ENCODE results near the gene CABP5. TPM values are rescaled to one million over a fixed set of nuclear protein-coding genes. Genes with fewer than 3 reads are reported as not detected.
"Not testable (repeated sequence)": the region's sequence is repeated elsewhere in the genome, so short reads cannot be mapped to it uniquely, and the experiment has no call there.

The CABP5 gene
- total RNA-seq, 1 donor from 2014 or later, result not detected

DNA sequence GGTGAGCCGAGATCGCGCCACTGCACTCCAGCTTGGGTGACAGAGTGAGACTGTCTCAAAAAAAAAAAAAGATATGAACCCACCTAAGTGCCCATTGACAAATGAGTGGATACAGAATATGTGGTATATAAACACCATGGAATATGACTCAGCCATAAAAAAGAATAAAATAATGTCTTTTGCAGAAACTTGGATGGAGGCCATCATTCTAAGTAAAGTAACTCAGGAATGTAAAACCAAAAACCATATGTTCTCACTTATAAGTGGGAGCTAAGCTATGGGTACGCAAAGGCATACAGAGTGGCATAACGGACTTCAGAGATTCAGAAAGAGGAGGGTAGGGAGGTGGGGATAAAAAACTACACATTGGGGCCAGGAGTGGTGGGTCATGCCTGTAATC, 37.2 kb upstream of the CABP5 start:
- TF ChIP-seq, protein P1, sequence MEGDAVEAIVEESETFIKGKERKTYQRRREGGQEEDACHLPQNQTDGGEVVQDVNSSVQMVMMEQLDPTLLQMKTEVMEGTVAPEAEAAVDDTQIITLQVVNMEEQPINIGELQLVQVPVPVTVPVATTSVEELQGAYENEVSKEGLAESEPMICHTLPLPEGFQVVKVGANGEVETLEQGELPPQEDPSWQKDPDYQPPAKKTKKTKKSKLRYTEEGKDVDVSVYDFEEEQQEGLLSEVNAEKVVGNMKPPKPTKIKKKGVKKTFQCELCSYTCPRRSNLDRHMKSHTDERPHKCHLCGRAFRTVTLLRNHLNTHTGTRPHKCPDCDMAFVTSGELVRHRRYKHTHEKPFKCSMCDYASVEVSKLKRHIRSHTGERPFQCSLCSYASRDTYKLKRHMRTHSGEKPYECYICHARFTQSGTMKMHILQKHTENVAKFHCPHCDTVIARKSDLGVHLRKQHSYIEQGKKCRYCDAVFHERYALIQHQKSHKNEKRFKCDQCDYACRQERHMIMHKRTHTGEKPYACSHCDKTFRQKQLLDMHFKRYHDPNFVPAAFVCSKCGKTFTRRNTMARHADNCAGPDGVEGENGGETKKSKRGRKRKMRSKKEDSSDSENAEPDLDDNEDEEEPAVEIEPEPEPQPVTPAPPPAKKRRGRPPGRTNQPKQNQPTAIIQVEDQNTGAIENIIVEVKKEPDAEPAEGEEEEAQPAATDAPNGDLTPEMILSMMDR (IDR thresholded peaks at IDR 0.05; ENCODE audit: borderline replicate concordance), result no peak
- Histone ChIP-seq H3K9me3 (replicated peaks) (no peaks in the 10 kb centered on the region), H3K36me3 (peaks cover 18% of the 10 kb centered on the region), H3K27ac (replicated peaks) (no peak overlapping the region), H3K27me3 (ENCODE audit: low read depth) (no peaks in the 10 kb centered on the region), H3K4me3 (no peak overlapping the region), H3K4me1 (no peaks in the 10 kb centered on the region)
- intact Hi-C loops (cut with micrococcal nuclease), result no loop called here
- DNase-seq, result no peak

DNA sequence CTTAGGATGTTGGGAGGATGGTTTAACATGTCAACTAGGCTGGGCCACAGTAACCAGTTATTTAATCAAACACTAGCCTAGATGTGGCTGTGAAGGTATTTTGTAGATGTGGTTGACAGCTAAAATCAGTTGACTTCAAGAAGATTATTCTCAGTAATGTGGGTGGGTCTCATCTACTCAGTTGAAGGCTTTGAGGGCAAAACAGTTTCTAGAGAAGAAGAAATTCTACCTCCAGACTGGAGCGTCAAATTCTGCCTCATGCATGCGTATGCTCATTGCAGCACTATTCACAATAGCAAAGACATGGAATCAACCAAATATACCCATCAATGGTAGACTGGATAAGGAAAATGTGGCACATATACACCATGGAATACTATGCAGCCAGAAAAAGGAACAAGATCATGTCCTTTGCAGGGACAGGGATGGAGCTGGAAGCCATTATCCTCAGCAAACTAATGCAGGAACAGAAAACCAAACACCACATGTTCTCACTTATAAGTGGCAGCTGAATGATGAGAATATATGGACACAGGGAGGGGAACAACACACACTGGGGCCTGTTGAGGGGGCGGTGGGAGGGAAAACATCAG, 26.4 kb upstream of the CABP5 start:
- H3K9me3 ChIP-seq (replicated peaks); DNase-seq; H3K4me3 ChIP-seq; H3K27me3 ChIP-seq (ENCODE audit: low read depth); H3K4me1 ChIP-seq; intact Hi-C loops (cut with micrococcal nuclease); H3K27ac ChIP-seq (replicated peaks): not testable (repeated sequence)
- peaks cover 68% of the 10 kb centered on the region for H3K36me3 ChIP-seq

DNA sequence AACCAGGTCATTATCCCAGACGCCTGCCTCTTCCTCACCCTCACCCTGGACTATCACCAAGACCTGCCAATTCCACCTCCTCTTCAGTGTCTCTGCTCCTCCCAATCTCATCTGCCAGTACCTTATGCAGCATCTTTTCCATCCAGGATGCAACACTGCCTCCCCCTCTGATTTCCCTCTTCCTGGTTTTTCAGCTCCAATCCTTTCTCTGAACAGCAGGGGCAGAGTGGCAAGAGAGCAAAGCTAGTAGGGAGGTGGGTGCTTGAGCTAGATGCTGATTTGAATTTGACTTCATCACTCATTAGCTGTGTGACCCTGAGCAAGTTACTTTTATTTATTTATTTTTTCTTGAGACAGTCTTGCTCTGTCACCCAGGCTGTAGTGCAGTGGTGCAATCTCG, 25.6 kb upstream of the CABP5 start:
- DNase-seq, result no peak
- H3K9me3 ChIP-seq (replicated peaks), result no peaks in the 10 kb centered on the region
- TF ChIP-seq, protein P1 (IDR thresholded peaks at IDR 0.05; ENCODE audit: borderline replicate concordance), result no peak
- H3K4me3 ChIP-seq, result no peak overlapping the region
- H3K27ac ChIP-seq (replicated peaks), result no peak overlapping the region
- intact Hi-C loops (cut with micrococcal nuclease), result no loop called here
- no peaks in the 10 kb centered on the region for H3K27me3 ChIP-seq (ENCODE audit: low read depth)
- H3K36me3 ChIP-seq, result peaks cover 68% of the 10 kb centered on the region
- H3K4me1 ChIP-seq, result no peaks in the 10 kb centered on the region

DNA sequence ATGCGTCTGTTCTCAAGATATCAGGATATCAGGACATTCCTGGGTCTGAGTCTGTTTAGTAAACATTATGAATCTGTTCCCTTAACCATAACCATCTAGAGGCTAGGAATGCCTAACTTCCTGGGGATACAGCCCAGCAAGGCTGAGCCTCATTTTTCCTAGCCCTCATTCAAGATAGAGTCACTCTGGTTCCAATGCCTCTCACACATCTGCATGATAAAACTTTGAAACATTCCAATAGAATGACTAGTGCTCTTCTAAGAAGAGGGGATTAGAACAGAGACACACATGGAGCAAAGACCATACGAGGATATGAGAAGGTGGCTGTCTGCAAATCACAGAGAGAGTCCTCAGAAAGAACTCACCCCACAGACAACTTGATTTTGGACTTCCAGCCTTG, 20.6 kb upstream of the CABP5 start:
- DNase-seq, result no peak
- TF ChIP-seq, protein P1 (IDR thresholded peaks at IDR 0.05; ENCODE audit: borderline replicate concordance), result no peak
- Histone ChIP-seq H3K27ac (replicated peaks) (no peak overlapping the region), H3K27me3 (ENCODE audit: low read depth) (no peaks in the 10 kb centered on the region), H3K36me3 (peaks cover 61% of the 10 kb centered on the region), H3K9me3 (replicated peaks) (no peaks in the 10 kb centered on the region), H3K4me1 (no peaks in the 10 kb centered on the region), H3K4me3 (no peak overlapping the region)
- intact Hi-C loops (cut with micrococcal nuclease), result no loop called here

DNA sequence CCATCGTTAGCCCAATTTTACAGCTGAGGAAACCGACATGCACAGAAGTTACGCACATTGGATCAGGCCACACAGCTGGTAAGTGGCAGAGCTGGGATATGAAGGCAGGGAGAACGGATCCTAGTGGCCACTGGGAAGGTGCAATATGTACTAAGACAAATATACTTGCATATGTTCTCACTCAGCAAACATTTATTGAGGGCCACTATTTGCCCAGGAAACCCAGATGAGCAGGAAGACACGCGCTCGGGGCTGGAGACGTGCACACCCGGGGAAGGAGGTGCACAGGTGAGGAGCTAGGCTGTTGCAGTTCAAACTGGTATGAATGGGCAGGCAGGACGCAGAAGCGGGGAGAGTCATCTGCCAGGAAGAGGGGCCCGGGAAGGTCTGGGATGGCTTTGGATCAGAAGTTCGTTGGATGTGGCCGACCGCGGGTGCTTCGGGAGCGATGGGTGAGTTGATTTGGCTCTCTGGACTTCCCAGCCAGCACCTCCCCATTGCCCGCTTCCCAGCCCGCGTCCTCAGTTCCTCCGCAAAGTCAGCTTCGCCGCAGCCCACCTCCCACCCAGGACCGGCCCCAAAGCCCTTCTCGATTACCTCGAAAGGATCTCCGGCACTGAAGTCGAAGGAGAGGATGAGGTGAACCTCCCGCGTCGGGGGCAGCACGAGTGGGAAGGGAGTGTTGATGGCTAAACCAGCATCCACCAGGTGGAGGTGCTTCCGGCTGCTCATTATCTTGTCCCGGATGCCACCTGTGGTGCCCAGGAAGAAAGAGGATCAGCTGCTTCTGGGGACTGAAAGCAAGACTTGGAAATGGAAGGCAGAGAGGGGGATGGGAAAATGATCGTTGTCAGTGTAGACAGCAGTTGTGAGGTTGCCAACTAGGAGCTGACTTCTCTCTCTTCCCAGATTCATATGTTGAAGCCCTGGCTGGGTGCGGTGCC, 17.8 kb upstream of the CABP5 start:
- no peak for DNase-seq
- H3K36me3 ChIP-seq, result peaks cover 47% of the 10 kb centered on the region
- H3K9me3 ChIP-seq (replicated peaks), result no peaks in the 10 kb centered on the region
- no peaks in the 10 kb centered on the region for H3K27me3 ChIP-seq (ENCODE audit: low read depth)
- intact Hi-C loops (cut with micrococcal nuclease), result no loop called here
- H3K27ac ChIP-seq (replicated peaks), result no peak overlapping the region
- H3K4me3 ChIP-seq, result no peak overlapping the region
- TF ChIP-seq, protein P1 (IDR thresholded peaks at IDR 0.05; ENCODE audit: borderline replicate concordance), result no peak
- no peaks in the 10 kb centered on the region for H3K4me1 ChIP-seq

DNA sequence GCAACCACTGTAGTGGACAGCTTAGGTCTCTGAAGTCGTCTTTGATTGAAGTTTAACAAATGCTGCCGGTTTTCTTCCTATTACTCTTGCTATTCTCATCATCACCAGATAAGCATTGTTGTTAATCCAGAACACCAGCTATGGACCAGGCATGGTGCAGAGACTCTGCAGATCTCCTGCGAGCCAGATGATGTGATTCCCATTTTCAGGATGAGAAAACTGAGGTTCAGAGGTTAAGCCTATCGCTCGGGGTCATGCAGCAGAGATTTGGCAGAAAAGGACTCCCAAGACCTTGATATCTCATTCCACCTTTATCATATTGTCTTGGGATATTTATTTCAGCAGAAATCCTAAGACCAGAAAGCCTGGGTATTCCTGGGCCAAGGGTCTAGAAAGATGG, 16.5 kb upstream of the CABP5 start:
- intact Hi-C loops (cut with micrococcal nuclease), result no loop called here
- no peak overlapping the region for H3K4me3 ChIP-seq
- TF ChIP-seq, protein P1 (IDR thresholded peaks at IDR 0.05; ENCODE audit: borderline replicate concordance), result no peak
- no peak overlapping the region for H3K27ac ChIP-seq (replicated peaks)
- peaks cover 43% of the 10 kb centered on the region for H3K36me3 ChIP-seq
- no peaks in the 10 kb centered on the region for H3K9me3 ChIP-seq (replicated peaks)
- DNase-seq, result no peak
- H3K4me1 ChIP-seq, result no peaks in the 10 kb centered on the region
- H3K27me3 ChIP-seq (ENCODE audit: low read depth), result no peaks in the 10 kb centered on the region

Data from left ventricle myocardium inferior (tissue), 1 donor.